ENCODE data around the gene TBC1D16.

DNA sequence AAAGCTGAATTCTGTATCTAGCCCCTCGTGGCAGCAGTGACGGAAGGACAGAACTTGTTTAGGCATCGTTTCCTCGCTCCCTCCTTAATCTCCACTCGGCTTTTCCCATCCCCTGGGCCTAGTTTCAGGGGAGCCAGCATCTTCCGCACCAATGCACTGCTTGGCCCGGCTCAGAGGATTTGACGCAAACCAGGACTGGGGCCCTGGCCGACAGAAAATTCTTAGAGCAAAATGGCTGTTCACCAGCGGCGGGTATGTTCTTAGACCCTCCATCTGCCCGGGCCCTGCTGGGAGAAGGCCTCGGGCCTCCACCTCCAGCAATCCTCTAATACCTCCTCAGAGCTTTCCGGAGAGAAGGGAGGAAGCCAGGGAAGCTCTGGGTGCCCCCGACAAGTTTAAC, 54.6 kb downstream of the TBC1D16 start:
- TF ChIP-seq EZH2 (IDR thresholded peaks at IDR 0.05) = no peak
- no peak for TF ChIP-seq POLR2AphosphoS5 (IDR thresholded peaks at IDR 0.05; ENCODE audit: borderline replicate concordance, low read depth, low read length)

All from SK-N-MC (cell line).